Activated CD4-positive, CD25-positive, alpha-beta regulatory T cell treated with anti-CD3 and anti-CD28 coated beads, Interleukin-2, amount 50 U/mL, for 24 hours (primary cell): Measurements from ENCODE around the gene ANGPTL3.
"Not testable (repeated sequence)": the region's sequence is repeated elsewhere in the genome, so short reads cannot be mapped to it uniquely, and the experiment has no call there.

Source experiments
- ATAC-seq, 2 donors: fragments of 150-1000 bp; cut with Tn5 transposase; one replicate each; pipeline ENCODE4 v1.10.0; 2021; ENCODE audit warnings: mild to moderate bottlenecking in 1 of 2, moderate library complexity in 1 of 2

The ANGPTL3 gene

GRCh38 chr1:62597281-62597680 lies at the start of gene ANGPTL3:
ANGPTL3 (plus strand) TSS chr1:62597520; CDS start chr1:62597567, 47 bp downstream.
- ATAC-seq, result no peak

- no peak for ATAC-seq
Observed at GRCh38 chr1:62561306-62561705, 36.0 kb upstream of the ANGPTL3 start.

DNA sequence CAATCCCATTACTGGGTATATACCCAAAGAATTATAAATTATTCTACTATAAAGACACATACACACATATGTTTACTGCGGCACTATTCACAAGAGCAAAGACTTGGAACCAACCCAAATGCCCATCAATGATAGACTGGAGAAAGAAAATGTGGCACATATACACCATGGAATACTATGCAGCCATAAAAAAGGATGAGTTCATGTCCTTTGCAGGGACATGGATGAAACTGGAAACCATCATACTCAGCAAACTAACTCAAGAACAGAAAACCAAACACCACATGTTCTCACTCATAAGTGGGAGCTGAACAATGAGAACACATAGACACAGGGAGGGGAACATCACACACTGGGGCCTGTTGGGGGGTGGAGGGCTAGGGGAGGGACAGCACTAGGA lies 30.1 kb upstream of the ANGPTL3 start:
- not testable (repeated sequence) for ATAC-seq

- ATAC-seq, result not testable (repeated sequence)
Observed at GRCh38 chr1:62567926-62568325, 29.4 kb upstream of the ANGPTL3 start.

GRCh38 chr1:62571517-62571916 lies 25.8 kb upstream of the ANGPTL3 start:
- not testable (repeated sequence) for ATAC-seq

- ATAC-seq, result no peak
Observed at GRCh38 chr1:62572476-62572875, 24.8 kb upstream of the ANGPTL3 start.

- no peak for ATAC-seq
Observed at GRCh38 chr1:62573675-62574074, 23.6 kb upstream of the ANGPTL3 start.

DNA sequence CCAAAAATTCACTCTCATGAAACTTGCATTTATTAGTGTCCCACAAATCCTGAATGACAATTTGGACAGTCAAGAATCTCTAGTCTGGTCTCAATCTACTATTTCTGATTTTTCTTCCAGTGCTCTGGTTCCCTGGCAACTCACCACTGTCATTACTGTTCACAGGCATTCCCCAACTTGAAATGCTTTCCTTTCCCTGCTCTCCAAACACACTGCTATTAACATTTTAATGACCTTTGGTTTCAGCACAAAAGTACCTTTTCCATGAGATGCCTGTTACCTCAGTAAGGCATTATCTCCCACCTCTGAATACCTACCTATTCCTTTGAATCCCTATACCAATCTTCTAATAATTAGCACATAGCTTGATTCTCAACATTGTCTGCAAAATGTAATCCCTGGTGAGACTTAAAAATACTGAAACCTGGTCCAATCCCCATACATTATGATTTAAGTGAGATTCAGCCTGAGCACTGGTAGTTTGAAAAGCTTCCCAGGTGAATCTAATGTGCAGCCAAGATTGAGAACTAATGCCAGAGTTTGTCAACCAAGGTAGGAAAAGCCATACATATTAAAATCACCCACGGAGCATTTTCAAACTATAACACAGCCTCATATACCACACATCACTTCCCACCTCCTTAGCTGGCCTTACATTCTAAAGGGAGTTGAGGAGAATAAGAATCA lies 11.7 kb upstream of the ANGPTL3 start:
- ATAC-seq, result no peak

DNA sequence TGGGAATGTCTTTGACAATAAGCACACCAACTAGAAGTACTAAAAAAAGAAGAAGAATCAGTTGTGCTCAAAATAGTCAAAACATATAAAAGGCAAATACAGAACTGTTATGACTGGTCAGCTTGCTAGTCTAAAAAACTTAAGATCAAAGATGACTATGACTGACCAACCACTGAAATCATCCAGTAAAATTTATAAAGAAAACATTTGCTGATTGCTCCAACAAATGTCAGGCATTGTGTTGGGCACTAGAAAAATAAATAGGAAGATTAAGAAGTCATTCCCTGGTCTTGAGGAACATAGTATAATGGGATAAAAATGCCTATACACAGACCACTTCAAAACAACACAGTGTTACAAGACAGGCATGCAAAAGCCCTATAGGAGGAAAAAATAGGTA lies 9.3 kb upstream of the ANGPTL3 start:
- ATAC-seq, result no peak

- no peak for ATAC-seq
Observed at GRCh38 chr1:62589321-62589720, 8.0 kb upstream of the ANGPTL3 start.

DNA sequence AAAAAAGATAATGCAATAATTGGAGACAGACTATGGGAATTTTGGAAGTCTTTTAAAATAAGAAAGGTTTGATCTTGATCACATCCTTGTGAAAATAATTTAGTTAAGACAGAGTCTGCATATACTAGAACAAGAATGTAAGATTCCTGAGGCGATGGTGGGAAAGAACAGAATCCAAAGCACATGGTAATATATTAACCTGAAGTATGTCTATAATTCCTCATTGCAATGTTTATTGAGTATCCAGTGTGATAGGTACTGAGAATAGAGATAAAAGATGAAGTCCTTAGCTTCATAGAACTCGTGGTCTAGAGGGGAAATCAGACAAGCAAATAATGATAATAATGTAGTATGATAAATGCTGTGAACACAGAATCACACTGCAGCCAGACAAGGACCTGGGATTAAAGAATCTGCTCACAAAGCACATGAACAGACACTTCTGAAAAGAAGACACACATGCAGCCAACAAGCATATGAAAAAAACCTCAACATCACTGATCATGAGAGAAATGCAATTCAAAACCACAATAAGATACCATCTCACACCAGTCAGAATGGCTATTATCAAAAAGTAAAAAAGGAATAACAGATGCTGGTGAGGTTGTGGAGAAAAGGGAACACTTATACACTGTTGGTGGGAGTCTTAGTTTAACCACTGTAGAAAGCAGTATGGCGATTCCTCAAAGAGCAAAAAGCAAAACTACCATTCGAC lies 6.9 kb upstream of the ANGPTL3 start:
- ATAC-seq, result no peak

DNA sequence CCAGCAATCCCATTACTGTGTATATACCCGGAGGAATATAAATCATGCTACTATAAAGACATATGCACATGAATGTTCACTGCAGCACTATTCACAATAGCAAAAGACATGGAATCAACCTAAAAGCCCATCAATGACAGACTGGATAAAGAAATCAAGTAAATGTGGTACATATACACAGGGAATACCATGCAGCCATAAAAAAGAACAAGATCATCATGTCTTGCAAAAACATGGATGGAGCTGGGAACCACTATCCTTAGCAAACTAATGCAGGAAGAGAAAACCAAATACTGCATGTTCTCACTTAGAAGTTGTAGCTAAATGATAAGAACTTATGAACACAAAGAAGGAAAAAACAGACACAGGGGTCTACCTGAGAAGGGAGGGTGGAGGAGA lies 6.4 kb upstream of the ANGPTL3 start:
- no peak for ATAC-seq

DNA sequence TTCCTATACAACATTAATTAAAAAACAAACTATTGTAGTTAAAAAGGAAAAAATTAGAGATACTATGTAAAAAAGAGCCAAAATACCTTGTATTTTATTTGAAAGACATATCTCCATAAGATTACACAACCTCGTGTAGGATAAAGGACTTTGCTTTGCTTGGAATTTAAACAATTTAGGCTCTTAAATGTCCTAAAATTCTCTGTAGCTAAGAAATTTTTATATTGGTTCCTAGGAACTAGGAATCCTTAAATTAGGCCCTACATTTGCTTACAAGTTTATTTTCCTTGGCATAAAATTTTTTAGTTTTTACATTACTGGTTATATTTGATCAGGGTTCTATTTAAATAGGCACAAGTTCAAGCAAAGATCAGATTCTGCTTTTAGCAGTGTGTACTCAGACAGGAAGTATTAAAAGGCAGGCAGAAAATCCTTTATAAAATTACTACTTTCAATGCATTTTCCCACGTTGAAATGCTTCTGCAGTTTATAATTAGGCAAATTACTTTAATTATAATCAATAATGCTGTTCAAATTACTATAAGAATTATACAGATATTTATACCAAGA lies 3.4 kb upstream of the ANGPTL3 start:
- ATAC-seq, result no peak

DNA sequence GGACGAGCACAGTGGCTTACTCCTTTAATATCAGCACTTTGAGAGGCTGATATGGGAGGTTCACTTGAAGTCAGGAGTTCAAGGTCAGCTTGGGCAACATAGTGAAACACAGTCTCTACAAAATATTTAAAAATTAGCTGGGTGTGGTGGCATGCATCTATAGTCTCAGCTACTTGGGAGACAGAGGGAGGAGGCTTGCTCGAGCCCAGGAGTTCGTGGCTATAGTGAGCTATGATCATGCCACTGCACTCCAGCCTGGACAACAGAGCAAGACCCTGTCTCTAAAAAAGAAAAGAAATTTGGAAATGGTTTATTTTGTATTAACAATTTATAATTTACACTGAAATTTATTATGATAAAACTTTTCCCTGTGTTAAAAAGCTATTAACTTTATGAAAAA lies 1.7 kb upstream of the ANGPTL3 start:
- no peak for ATAC-seq

DNA sequence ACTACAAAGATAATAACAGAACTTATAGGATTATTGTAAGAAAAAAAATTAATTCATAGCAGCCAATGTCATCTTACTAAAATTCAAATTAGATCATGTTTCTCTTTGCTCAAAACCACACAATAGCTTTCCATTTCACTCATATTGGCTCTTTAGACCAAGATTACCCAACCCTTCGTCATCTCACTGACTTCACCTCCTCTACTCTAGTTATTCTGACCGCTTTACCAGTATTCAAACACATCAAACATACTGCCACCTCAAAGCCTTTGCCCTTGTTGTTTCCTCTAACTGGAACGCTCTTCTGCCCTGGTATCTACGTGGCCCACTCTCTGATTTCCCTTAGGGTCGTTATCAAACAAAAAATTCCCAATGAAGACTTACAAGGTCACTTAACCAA lies 1.7 kb downstream of the ANGPTL3 start:
- ATAC-seq, result peak; percentile 21 to 74

DNA sequence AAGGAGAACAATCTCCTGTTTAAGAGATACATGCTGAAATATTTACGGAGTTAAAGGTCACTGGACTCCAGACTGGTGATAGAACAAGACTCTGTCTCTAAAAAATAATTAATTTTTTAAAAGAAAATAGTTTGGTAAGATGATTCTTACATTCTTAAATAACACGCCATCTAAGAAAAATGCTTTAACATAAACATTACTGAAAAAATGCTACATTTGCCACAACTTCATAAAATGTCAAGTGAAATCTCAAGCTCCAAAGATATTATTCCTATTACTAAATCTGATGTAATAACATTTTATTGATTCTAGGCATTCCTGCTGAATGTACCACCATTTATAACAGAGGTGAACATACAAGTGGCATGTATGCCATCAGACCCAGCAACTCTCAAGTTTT lies 4.1 kb downstream of the ANGPTL3 start:
- ATAC-seq, result no peak

DNA sequence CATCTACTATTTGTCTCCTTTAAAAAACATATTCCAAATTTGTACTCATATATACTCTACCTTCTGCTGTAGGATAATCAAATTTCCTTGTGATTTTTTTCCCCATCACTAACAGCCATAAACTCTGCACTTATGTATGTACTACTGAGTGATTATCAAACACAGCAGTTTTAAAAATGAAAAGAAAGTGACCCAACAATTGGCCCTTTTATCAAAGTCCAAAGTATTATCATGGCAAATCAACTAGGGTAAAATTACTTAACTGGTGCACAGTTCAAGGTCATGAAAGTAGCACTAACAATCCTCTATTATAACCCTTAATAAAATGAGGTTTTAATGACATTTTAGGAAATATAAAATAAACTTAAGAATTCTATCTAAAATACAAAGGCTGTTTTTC lies 11.6 kb downstream of the ANGPTL3 start:
- no peak for ATAC-seq

- not testable (repeated sequence) for ATAC-seq
Observed at GRCh38 chr1:62610588-62610987, 13.3 kb downstream of the ANGPTL3 start.

DNA sequence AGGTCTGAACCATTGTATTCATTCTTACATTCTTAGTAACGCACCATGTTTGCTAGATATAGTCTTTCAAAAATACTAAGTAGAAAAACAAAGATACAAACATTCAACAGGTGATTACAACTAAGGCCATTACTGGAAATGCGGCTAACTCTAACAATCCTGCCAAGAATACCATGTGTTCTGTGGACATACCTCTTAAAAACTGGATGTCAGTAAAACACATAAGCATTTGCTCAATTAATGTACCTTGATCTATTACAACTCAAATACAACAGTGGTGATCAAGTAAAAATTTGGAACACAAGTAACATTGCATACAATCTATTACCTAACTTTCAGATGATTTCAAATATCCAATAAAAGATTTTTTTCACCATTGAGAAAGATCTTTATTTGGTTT lies 15.4 kb downstream of the ANGPTL3 start:
- no peak for ATAC-seq

- no peak for ATAC-seq
Observed at GRCh38 chr1:62613325-62613727, 16.0 kb downstream of the ANGPTL3 start.

DNA sequence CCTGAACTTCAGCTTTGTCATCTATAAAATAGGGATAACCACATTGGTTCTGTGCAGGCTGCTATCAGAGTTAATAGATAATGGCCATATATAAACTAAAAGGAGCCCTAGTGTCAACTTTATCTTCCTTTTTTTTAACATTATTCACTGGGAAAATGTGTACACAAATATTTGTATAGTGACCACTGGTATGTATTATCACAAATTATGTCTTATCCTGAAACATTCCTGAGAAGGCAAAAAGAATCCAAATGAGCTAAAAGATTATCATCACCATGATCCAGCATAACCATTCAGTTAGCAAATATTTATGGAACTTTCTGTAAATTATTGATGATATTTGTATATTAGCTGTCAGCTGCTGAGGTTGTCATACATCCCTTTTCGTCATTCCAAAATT lies 16.6 kb downstream of the ANGPTL3 start:
- ATAC-seq, result no peak

GRCh38 chr1:62621907-62622306 lies 24.6 kb downstream of the ANGPTL3 start:
- ATAC-seq, result peak; percentile 58 to 67

DNA sequence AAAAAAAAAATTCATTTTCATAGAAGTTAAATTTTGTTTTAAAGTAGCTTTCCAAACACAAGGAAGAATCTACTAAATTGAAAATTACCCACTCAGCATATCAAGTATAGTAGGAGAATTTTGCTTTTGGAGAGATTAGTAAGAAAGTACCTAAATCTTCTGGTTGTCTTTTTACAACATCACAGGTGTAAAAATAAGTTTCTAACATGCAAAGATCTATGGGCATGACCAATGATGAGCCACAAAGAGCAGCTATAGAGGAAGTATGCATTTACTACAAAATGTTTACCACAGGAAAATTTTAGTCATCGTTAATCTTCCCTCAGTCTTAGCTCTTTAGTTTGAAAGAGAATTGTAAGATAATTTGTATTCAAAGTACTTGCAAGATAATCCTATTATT lies 28.1 kb downstream of the ANGPTL3 start:
- ATAC-seq, result peak in 1 of 2 donors; percentile 30

DNA sequence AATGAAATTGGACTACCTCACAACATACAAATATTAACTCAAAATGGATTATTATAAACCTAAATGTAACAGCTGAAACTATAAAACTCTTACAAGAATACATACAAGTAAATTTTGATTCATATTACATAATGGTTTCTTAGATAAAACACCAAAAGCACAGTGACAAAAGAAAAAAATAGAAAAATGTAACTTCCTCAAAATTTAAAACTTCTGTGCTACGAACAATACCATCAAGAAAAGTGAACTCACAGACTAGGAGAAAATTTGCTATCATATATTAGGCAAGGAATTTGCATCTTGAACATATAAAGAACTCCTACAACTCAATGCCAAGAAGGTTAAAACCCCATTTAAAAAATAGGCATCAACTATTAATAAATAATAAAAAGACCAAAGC lies 31.2 kb downstream of the ANGPTL3 start:
- no peak for ATAC-seq
